Mesenchymal stem cell (in vitro differentiated cells and primary cell): ENCODE data around the gene RASEF.

Experiments used
- DNase-seq: peaks from one replicate; pipeline ENCODE4 v3.0.0-alpha.2; 2013
- H2AFZ ChIP-seq: one replicate; pipeline ENCODE4 v1.6.1; 2013; ENCODE audit warnings: low read depth, mild to moderate bottlenecking, control low read depth, inconsistent platforms, low read length, moderate library complexity
- H2AK5ac ChIP-seq: 2 replicates; pipeline ENCODE4 v1.6.1; 2013; ENCODE audit warnings: low read length, moderate library complexity, mild to moderate bottlenecking, inconsistent platforms; ENCODE audit not compliant: severe bottlenecking
- H2BK120ac ChIP-seq: one replicate; pipeline ENCODE4 v1.6.1; 2013; ENCODE audit warnings: low read depth, mild to moderate bottlenecking, inconsistent platforms, low read length, moderate library complexity
- H2BK12ac ChIP-seq, 2 experiments: one replicate each; pipeline ENCODE4 v1.6.1; 2013; ENCODE audit warnings: inconsistent platforms in 2 of 2, low read length in 2 of 2, mild to moderate bottlenecking in 2 of 2, moderate library complexity in 2 of 2, control low read depth in 1 of 2
- H2BK15ac ChIP-seq: one replicate; pipeline ENCODE4 v1.6.1; 2013; ENCODE audit warnings: mild to moderate bottlenecking, low read depth, inconsistent platforms; ENCODE audit not compliant: poor library complexity, severe bottlenecking
- H2BK5ac ChIP-seq: 2 replicates; pipeline ENCODE4 v1.6.1; 2013; ENCODE audit warnings: low read depth, mild to moderate bottlenecking, low read length, control low read depth, inconsistent platforms; ENCODE audit not compliant: poor library complexity, severe bottlenecking
- H3K14ac ChIP-seq, 2 experiments: one replicate each; pipeline ENCODE4 v1.6.1; 2013; ENCODE audit warnings: inconsistent platforms in 2 of 2, low read length in 2 of 2, control low read depth in 1 of 2, mild to moderate bottlenecking in 1 of 2, moderate library complexity in 1 of 2
- H3K18ac ChIP-seq, 2 experiments: one replicate each; pipeline ENCODE4 v1.6.1; 2013; ENCODE audit warnings: inconsistent platforms in 2 of 2, low read length in 2 of 2, control low read depth in 1 of 2, low read depth in 1 of 2, mild to moderate bottlenecking in 1 of 2
- H3K23ac ChIP-seq, 2 experiments: one replicate each; pipeline ENCODE4 v1.6.1; 2013; ENCODE audit warnings: inconsistent platforms in 2 of 2, low read length in 2 of 2, mild to moderate bottlenecking in 2 of 2, moderate library complexity in 2 of 2, control low read depth in 1 of 2
- H3K27ac ChIP-seq: 2 replicates; pipeline ENCODE4 v1.5.1; 2013; ENCODE audit warnings: mild to moderate bottlenecking, moderate library complexity, low read length, control low read depth, inconsistent platforms; ENCODE audit not compliant: poor library complexity, severe bottlenecking
- H3K27me3 ChIP-seq, 2 experiments: 2 replicates each; pipeline versions ENCODE4 v1.6.1 to v1.7.0; 2013; ENCODE audit warnings: low read length in 2 of 2, mild to moderate bottlenecking in 2 of 2, moderate library complexity in 2 of 2, control low read depth in 1 of 2, inconsistent platforms in 1 of 2; ENCODE audit not compliant: control insufficient read depth in 1 of 2, insufficient read depth in 1 of 2
- H3K36me3 ChIP-seq, 2 experiments: 2 replicates each; pipeline versions ENCODE4 v1.6.1 to v1.7.0; 2013; ENCODE audit warnings: low read length in 2 of 2, control low read depth in 1 of 2, inconsistent platforms in 1 of 2, low read depth in 1 of 2, mild to moderate bottlenecking in 1 of 2; ENCODE audit not compliant: insufficient read depth in 2 of 2, control insufficient read depth in 1 of 2
- H3K4ac ChIP-seq, 2 experiments: one replicate each; pipeline ENCODE4 v1.6.1; 2013; ENCODE audit warnings: inconsistent platforms in 2 of 2, low read length in 2 of 2, mild to moderate bottlenecking in 2 of 2, moderate library complexity in 2 of 2, control low read depth in 1 of 2, low read depth in 1 of 2
- H3K4me1 ChIP-seq: 2 replicates; pipeline ENCODE4 v1.6.1; 2013; ENCODE audit warnings: low read depth, low read length, control low read depth; ENCODE audit not compliant: control insufficient read depth, insufficient read depth
- H3K4me2 ChIP-seq: 2 replicates; pipeline ENCODE4 v1.6.1; 2013; ENCODE audit warnings: low read length, mild to moderate bottlenecking, inconsistent platforms; ENCODE audit not compliant: poor library complexity, severe bottlenecking
- H3K4me3 ChIP-seq, 2 experiments: 2 replicates each; pipeline versions ENCODE4 v1.5.1 to v1.7.0; 2013; ENCODE audit warnings: low read length in 2 of 2, mild to moderate bottlenecking in 2 of 2, control low read depth in 1 of 2, low read depth in 1 of 2; ENCODE audit not compliant: insufficient read depth in 1 of 2
- H3K79me1 ChIP-seq: replicated peaks from 2 replicates; pipeline ENCODE4 v1.6.1; 2013; ENCODE audit warnings: mild to moderate bottlenecking, control low read depth, low read length, inconsistent platforms; ENCODE audit not compliant: poor library complexity, severe bottlenecking
- H3K9ac ChIP-seq: 2 replicates; pipeline ENCODE4 v1.7.0; 2013; ENCODE audit warnings: mild to moderate bottlenecking, low read length, moderate library complexity
- H3K9me3 ChIP-seq: 2 replicates; pipeline ENCODE4 v1.7.0; 2013; ENCODE audit warnings: mild to moderate bottlenecking, low read length; ENCODE audit not compliant: control insufficient read depth
- H4K8ac ChIP-seq: one replicate; pipeline ENCODE4 v1.6.1; 2013; ENCODE audit warnings: inconsistent platforms, mild to moderate bottlenecking, low read length, moderate library complexity
- H4K91ac ChIP-seq: one replicate; pipeline ENCODE4 v1.6.1; 2013; ENCODE audit warnings: mild to moderate bottlenecking, low read length, inconsistent platforms
- WGBS: methylation state at CpG from one replicate; pipeline ENCODE4 v1.1.7; 2013; ENCODE audit warnings: mixed read lengths; 5-methylcytosine and 5-hydroxymethylcytosine counted together

RASEF gene

DNA sequence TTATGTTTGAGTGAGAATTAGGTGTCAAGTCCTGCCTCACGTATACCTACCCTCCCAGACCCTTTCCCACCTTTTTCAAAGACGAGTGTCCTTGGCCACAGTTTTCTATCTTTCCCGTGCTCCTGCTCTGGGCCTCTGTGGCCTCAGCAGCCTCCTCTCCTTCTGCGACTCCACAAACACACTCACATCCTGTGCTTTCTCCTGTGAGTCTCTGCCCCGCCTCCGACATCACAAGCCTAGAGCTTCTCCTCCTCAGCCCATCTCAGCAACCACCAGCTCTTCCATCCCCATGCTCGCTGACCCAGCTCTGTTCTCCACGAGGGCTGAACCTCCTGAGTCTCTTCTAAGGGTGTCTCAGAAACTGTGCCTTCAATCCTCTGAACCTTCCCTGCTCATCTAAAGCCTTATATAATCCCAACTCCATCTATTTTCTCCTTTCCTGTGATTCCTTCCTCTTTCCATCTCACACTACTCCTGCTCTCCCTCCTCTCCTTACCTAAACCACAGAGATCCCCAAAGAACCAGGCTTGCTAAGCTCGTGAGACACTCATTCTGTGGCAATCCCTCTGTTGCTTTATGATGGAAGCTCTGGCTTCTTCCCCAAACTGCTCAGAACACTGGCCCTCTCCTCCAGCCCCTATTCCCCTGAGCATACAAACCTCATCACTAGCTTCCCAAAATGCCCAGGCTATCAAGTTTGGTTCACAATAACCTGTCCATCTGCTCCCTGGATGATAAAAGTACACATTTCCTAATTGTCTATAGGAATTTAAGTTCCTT lies 55.2 kb downstream of the RASEF start:
- Histone ChIP-seq H2AFZ (no peak overlapping the region), H3K9ac (no peak overlapping the region), H3K4me2 (no peak overlapping the region), H3K14ac (peak overlapping the region in 1 of 2 experiments; percentile 14), H3K27me3 (no peaks in the 10 kb centered on the region), H3K9me3 (no peaks in the 10 kb centered on the region), H2BK15ac (no peak overlapping the region), H3K4me1 (peaks cover 2% of the 10 kb centered on the region), H3K23ac (no peak overlapping the region), H3K4me3 (no peak overlapping the region), H4K91ac (no peak overlapping the region), H3K36me3 (no peaks in the 10 kb centered on the region), H2BK12ac (peak overlapping the region in 1 of 2 experiments; percentile 61), H3K18ac (peak overlapping the region in 1 of 2 experiments; percentile 78), H3K27ac (no peak overlapping the region), H2BK5ac (no peak overlapping the region), H2AK5ac (no peak overlapping the region), H2BK120ac (peak overlapping the region; percentile 11), H3K79me1 (no peaks in the 10 kb centered on the region), H4K8ac (no peak overlapping the region), H3K4ac (no peak overlapping the region)
- WGBS = 85% methylated on average over 9 of the region's 9 CpGs
- no peak for DNase-seq

GRCh38 chr9:83006378-83006777 lies 56.6 kb downstream of the RASEF start:
- H3K27ac ChIP-seq = no peak overlapping the region
- H3K4me3 ChIP-seq = no peak overlapping the region
- no peak overlapping the region for H2BK12ac ChIP-seq
- no peak overlapping the region for H2BK5ac ChIP-seq
- no peaks in the 10 kb centered on the region for H3K36me3 ChIP-seq
- H2AFZ ChIP-seq = no peak overlapping the region
- no peak overlapping the region for H2AK5ac ChIP-seq
- H3K18ac ChIP-seq = no peak overlapping the region
- H2BK120ac ChIP-seq = no peak overlapping the region
- H3K14ac ChIP-seq = no peak overlapping the region
- H3K9me3 ChIP-seq = no peaks in the 10 kb centered on the region
- no peaks in the 10 kb centered on the region for H3K27me3 ChIP-seq
- H4K8ac ChIP-seq = no peak overlapping the region
- H2BK15ac ChIP-seq = no peak overlapping the region
- no peak overlapping the region for H3K4ac ChIP-seq
- H3K23ac ChIP-seq = no peak overlapping the region
- no peak overlapping the region for H3K4me2 ChIP-seq
- no peak for DNase-seq
- H3K79me1 ChIP-seq = no peaks in the 10 kb centered on the region
- peaks cover 2% of the 10 kb centered on the region for H3K4me1 ChIP-seq
- no peak overlapping the region for H3K9ac ChIP-seq
- no peak overlapping the region for H4K91ac ChIP-seq

DNA sequence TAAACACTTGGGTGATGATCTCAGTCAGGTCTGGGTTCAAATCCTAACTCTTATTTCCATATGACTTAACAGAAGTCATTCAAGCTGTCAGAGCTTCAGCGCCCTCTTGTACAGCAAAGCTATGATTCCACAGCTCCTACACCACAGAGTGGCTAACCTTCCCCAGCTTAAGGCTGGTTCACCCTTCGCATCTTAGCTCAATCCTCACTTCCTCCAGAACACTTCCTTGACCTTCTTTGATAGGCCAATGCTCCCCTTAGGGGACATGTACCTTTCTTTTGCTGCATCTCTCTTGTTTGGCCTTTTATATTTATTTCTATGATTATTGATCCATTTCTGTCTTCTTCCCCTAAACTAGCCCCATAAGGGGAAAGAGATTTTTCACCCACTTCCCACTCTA lies 57.0 kb downstream of the RASEF start:
- Histone ChIP-seq H3K9me3 (no peaks in the 10 kb centered on the region), H4K8ac (no peak overlapping the region), H2BK12ac (no peak overlapping the region), H3K4me2 (no peak overlapping the region), H2AFZ (no peak overlapping the region), H2AK5ac (no peak overlapping the region), H3K4me3 (no peak overlapping the region), H3K18ac (no peak overlapping the region), H3K27ac (no peak overlapping the region), H3K9ac (no peak overlapping the region), H3K79me1 (no peaks in the 10 kb centered on the region), H3K27me3 (no peaks in the 10 kb centered on the region), H3K4ac (no peak overlapping the region), H4K91ac (no peak overlapping the region), H3K14ac (no peak overlapping the region), H2BK120ac (no peak overlapping the region), H2BK5ac (no peak overlapping the region), H2BK15ac (no peak overlapping the region), H3K36me3 (no peaks in the 10 kb centered on the region), H3K4me1 (peaks cover 2% of the 10 kb centered on the region), H3K23ac (no peak overlapping the region)
- 97% methylated on average over 2 of the region's 2 CpGs for WGBS
- no peak for DNase-seq

- H2AK5ac ChIP-seq = no peak overlapping the region
- H2BK5ac ChIP-seq = no peak overlapping the region
- no peak overlapping the region for H3K9ac ChIP-seq
- no peak overlapping the region for H3K18ac ChIP-seq
- no peaks in the 10 kb centered on the region for H3K9me3 ChIP-seq
- H3K4ac ChIP-seq = no peak overlapping the region
- H2BK15ac ChIP-seq = no peak overlapping the region
- no peak overlapping the region for H3K4me2 ChIP-seq
- peaks cover 2% of the 10 kb centered on the region for H3K4me1 ChIP-seq
- H3K79me1 ChIP-seq = no peaks in the 10 kb centered on the region
- H3K14ac ChIP-seq = no peak overlapping the region
- H3K27ac ChIP-seq = no peak overlapping the region
- no peak overlapping the region for H3K23ac ChIP-seq
- 90% methylated on average over 1 of the region's 1 CpG for WGBS
- no peak overlapping the region for H2BK12ac ChIP-seq
- no peak overlapping the region for H2AFZ ChIP-seq
- no peak overlapping the region for H4K91ac ChIP-seq
- DNase-seq = no peak
- no peaks in the 10 kb centered on the region for H3K27me3 ChIP-seq
- no peak overlapping the region for H2BK120ac ChIP-seq
- H3K4me3 ChIP-seq = no peak overlapping the region
- H3K36me3 ChIP-seq = no peaks in the 10 kb centered on the region
- no peak overlapping the region for H4K8ac ChIP-seq
Measured at GRCh38 chr9:83005361-83005760, 57.6 kb downstream of the RASEF start.
